ENCODE results near the gene TAF1C. TPM values are rescaled to one million over a fixed set of nuclear protein-coding genes. Genes with fewer than 3 reads are reported as not detected.

Gene TAF1C
- polyA plus RNA-seq (2013): 34.5 and 38.5 TPM in 2 replicates

- Histone ChIP-seq H2BK12ac (ENCODE audit: low read length) (no peak within 1 kb of the TSS), H3K4me2 (ENCODE audit: low read length) (peak within 1 kb of the TSS; percentile 81), H3K36me3 (ENCODE audit: control insufficient read depth in 1 of 2, insufficient read depth in 2 of 2, low read length in 2 of 2) (peaks cover 28 to 32% of the 10 kb centered on the region in 2 experiments), H3K4me3 (ENCODE audit: low read depth, low read length) (peak within 1 kb of the TSS; percentile 95), H4K8ac (ENCODE audit: low read depth, low read length) (peak within 1 kb of the TSS; percentile 91), H3K79me2 (ENCODE audit: control insufficient read depth, insufficient read depth, low read length, poor library complexity) (peaks cover 4% of the 10 kb centered on the region), H2AK5ac (ENCODE audit: low read length) (no peak within 1 kb of the TSS), H3K9me3 (ENCODE audit: insufficient read depth, low read depth, low read length) (peaks cover 3% of the 10 kb centered on the region), H2BK5ac (ENCODE audit: low read depth, low read length, poor library complexity) (no peak within 1 kb of the TSS), H3K9ac (ENCODE audit: low read length) (peak within 1 kb of the TSS; percentile 93), H4K12ac (ENCODE audit: low read depth, low read length) (peak within 1 kb of the TSS; percentile 9), H3K79me1 (ENCODE audit: low read length) (peaks cover 3% of the 10 kb centered on the region), H3K4ac (ENCODE audit: low read depth, low read length) (peak within 1 kb of the TSS; percentile 30), H3K27ac (ENCODE audit: low read depth, low read length) (no peak within 1 kb of the TSS), H3K14ac (ENCODE audit: low read length) (peak within 1 kb of the TSS; percentile 14), H4K91ac (ENCODE audit: low read depth, low read length) (peak within 1 kb of the TSS; percentile 30), H3K23ac (ENCODE audit: low read length) (no peak within 1 kb of the TSS), H2AFZ (ENCODE audit: insufficient read depth, low read length, poor library complexity) (peak within 1 kb of the TSS; percentile 87), H2BK120ac (ENCODE audit: insufficient read depth, low read length, poor library complexity) (peak within 1 kb of the TSS; percentile 5), H3K27me3 (ENCODE audit: insufficient read depth, low read length) (no peaks in the 10 kb centered on the region), H3K4me1 (ENCODE audit: control insufficient read depth in 1 of 2, insufficient read depth in 2 of 2, low read length in 2 of 2) (peaks cover 4 to 9% of the 10 kb centered on the region in 2 experiments), H3K18ac (ENCODE audit: low read length) (peak within 1 kb of the TSS; percentile 27)
- DNase-seq: peak; percentile 97 to 99
- no CpG with 5 or more reads among the region's 55 CpGs for WGBS (ENCODE audit: extremely low coverage, insufficient coverage, insufficient read length)
These were observed at the start of gene TAF1C for GRCh38 chr16:84186685-84187437. Gene TAF1C (minus strand): TSS chr16:84187057. CDS start chr16:84184988, 2,069 bp downstream.

- Histone ChIP-seq H3K9me3 (ENCODE audit: insufficient read depth, low read depth, low read length) (no peaks in the 10 kb centered on the region), H4K12ac (ENCODE audit: low read depth, low read length) (no peak overlapping the region), H2BK12ac (ENCODE audit: low read length) (no peak overlapping the region), H3K9ac (ENCODE audit: low read length) (no peak overlapping the region), H3K4ac (ENCODE audit: low read depth, low read length) (no peak overlapping the region), H3K18ac (ENCODE audit: low read length) (no peak overlapping the region), H3K27me3 (ENCODE audit: insufficient read depth, low read length) (no peaks in the 10 kb centered on the region), H3K79me2 (ENCODE audit: control insufficient read depth, insufficient read depth, low read length, poor library complexity) (no peaks in the 10 kb centered on the region), H3K79me1 (ENCODE audit: low read length) (no peaks in the 10 kb centered on the region), H4K91ac (ENCODE audit: low read depth, low read length) (no peak overlapping the region), H3K36me3 (ENCODE audit: control insufficient read depth in 1 of 2, insufficient read depth in 2 of 2, low read length in 2 of 2) (no peaks in the 10 kb centered on the region), H2AK5ac (ENCODE audit: low read length) (no peak overlapping the region), H3K4me3 (ENCODE audit: low read depth, low read length) (no peak overlapping the region), H3K27ac (ENCODE audit: low read depth, low read length) (no peak overlapping the region), H3K4me2 (ENCODE audit: low read length) (no peak overlapping the region), H4K8ac (ENCODE audit: low read depth, low read length) (no peak overlapping the region), H3K23ac (ENCODE audit: low read length) (no peak overlapping the region), H3K14ac (ENCODE audit: low read length) (no peak overlapping the region), H2BK5ac (ENCODE audit: low read depth, low read length, poor library complexity) (no peak overlapping the region), H2BK120ac (ENCODE audit: insufficient read depth, low read length, poor library complexity) (no peak overlapping the region), H3K4me1 (ENCODE audit: control insufficient read depth in 1 of 2, insufficient read depth in 2 of 2, low read length in 2 of 2) (no peaks in the 10 kb centered on the region), H2AFZ (ENCODE audit: insufficient read depth, low read length, poor library complexity) (no peak overlapping the region)
- no CpG with 5 or more reads among the region's 21 CpGs for WGBS (ENCODE audit: extremely low coverage, insufficient coverage, insufficient read length)
- DNase-seq: no peak
These were observed 47.7 kb upstream of the TAF1C start for GRCh38 chr16:84234321-84235241.

GRCh38 chr16:84233748-84234147 is 46.9 kb upstream of the TAF1C start:
- no peaks in the 10 kb centered on the region for H3K36me3 ChIP-seq (ENCODE audit: control insufficient read depth in 1 of 2, insufficient read depth in 2 of 2, low read length in 2 of 2)
- H4K91ac ChIP-seq (ENCODE audit: low read depth, low read length): no peak overlapping the region
- H3K79me1 ChIP-seq (ENCODE audit: low read length): peaks cover under 1% of the 10 kb centered on the region
- H3K79me2 ChIP-seq (ENCODE audit: control insufficient read depth, insufficient read depth, low read length, poor library complexity): no peaks in the 10 kb centered on the region
- H3K27ac ChIP-seq (ENCODE audit: low read depth, low read length): no peak overlapping the region
- no peak overlapping the region for H3K18ac ChIP-seq (ENCODE audit: low read length)
- H3K23ac ChIP-seq (ENCODE audit: low read length): no peak overlapping the region
- H2BK12ac ChIP-seq (ENCODE audit: low read length): no peak overlapping the region
- H3K4me1 ChIP-seq (ENCODE audit: control insufficient read depth in 1 of 2, insufficient read depth in 2 of 2, low read length in 2 of 2): peaks cover under 1 to 1% of the 10 kb centered on the region in 2 experiments
- H4K8ac ChIP-seq (ENCODE audit: low read depth, low read length): no peak overlapping the region
- H3K9me3 ChIP-seq (ENCODE audit: insufficient read depth, low read depth, low read length): no peaks in the 10 kb centered on the region
- no peak overlapping the region for H2BK5ac ChIP-seq (ENCODE audit: low read depth, low read length, poor library complexity)
- no peak overlapping the region for H3K14ac ChIP-seq (ENCODE audit: low read length)
- H2AK5ac ChIP-seq (ENCODE audit: low read length): no peak overlapping the region
- H3K4ac ChIP-seq (ENCODE audit: low read depth, low read length): no peak overlapping the region
- H2AFZ ChIP-seq (ENCODE audit: insufficient read depth, low read length, poor library complexity): no peak overlapping the region
- H3K9ac ChIP-seq (ENCODE audit: low read length): no peak overlapping the region
- H3K4me2 ChIP-seq (ENCODE audit: low read length): no peak overlapping the region
- no peaks in the 10 kb centered on the region for H3K27me3 ChIP-seq (ENCODE audit: insufficient read depth, low read length)
- H2BK120ac ChIP-seq (ENCODE audit: insufficient read depth, low read length, poor library complexity): no peak overlapping the region
- H3K4me3 ChIP-seq (ENCODE audit: low read depth, low read length): no peak overlapping the region
- 100% methylated on average over 1 of the region's 9 CpGs for WGBS (ENCODE audit: extremely low coverage, insufficient coverage, insufficient read length)
- no peak overlapping the region for H4K12ac ChIP-seq (ENCODE audit: low read depth, low read length)
- DNase-seq: no peak

GRCh38 chr16:84232969-84233368 is 46.1 kb upstream of the TAF1C start:
- Histone ChIP-seq H3K4me2 (ENCODE audit: low read length) (no peak overlapping the region), H2BK5ac (ENCODE audit: low read depth, low read length, poor library complexity) (no peak overlapping the region), H3K23ac (ENCODE audit: low read length) (no peak overlapping the region), H3K14ac (ENCODE audit: low read length) (no peak overlapping the region), H3K79me2 (ENCODE audit: control insufficient read depth, insufficient read depth, low read length, poor library complexity) (no peaks in the 10 kb centered on the region), H3K4me1 (ENCODE audit: control insufficient read depth in 1 of 2, insufficient read depth in 2 of 2, low read length in 2 of 2) (peaks cover 7 to 8% of the 10 kb centered on the region in 2 experiments), H3K18ac (ENCODE audit: low read length) (no peak overlapping the region), H3K79me1 (ENCODE audit: low read length) (peaks cover 2% of the 10 kb centered on the region), H3K4ac (ENCODE audit: low read depth, low read length) (no peak overlapping the region), H4K12ac (ENCODE audit: low read depth, low read length) (no peak overlapping the region), H2BK120ac (ENCODE audit: insufficient read depth, low read length, poor library complexity) (no peak overlapping the region), H2AFZ (ENCODE audit: insufficient read depth, low read length, poor library complexity) (no peak overlapping the region), H3K4me3 (ENCODE audit: low read depth, low read length) (no peak overlapping the region), H4K91ac (ENCODE audit: low read depth, low read length) (no peak overlapping the region), H4K8ac (ENCODE audit: low read depth, low read length) (no peak overlapping the region), H3K9ac (ENCODE audit: low read length) (no peak overlapping the region), H3K27ac (ENCODE audit: low read depth, low read length) (no peak overlapping the region), H3K9me3 (ENCODE audit: insufficient read depth, low read depth, low read length) (no peaks in the 10 kb centered on the region), H3K36me3 (ENCODE audit: control insufficient read depth in 1 of 2, insufficient read depth in 2 of 2, low read length in 2 of 2) (no peaks in the 10 kb centered on the region), H2AK5ac (ENCODE audit: low read length) (no peak overlapping the region), H3K27me3 (ENCODE audit: insufficient read depth, low read length) (no peaks in the 10 kb centered on the region), H2BK12ac (ENCODE audit: low read length) (no peak overlapping the region)
- DNase-seq: no peak
- WGBS (ENCODE audit: extremely low coverage, insufficient coverage, insufficient read length): no CpG with 5 or more reads among the region's 5 CpGs

Measured in trophoblast cell (in vitro differentiated cells and primary cell).